GM10266 (cell line): ENCODE results near the gene HNRNPA2B1.
"Not testable (repeated sequence)": the region's sequence is repeated elsewhere in the genome, so short reads cannot be mapped to it uniquely, and the experiment has no call there.

Experiments used
- DNase-seq: peaks from one replicate; pipeline ENCODE4 v3.0.0; 2012; ENCODE audit errors: extremely low spot score
- CTCF ChIP-seq: IDR thresholded peaks from 2 replicates; pipeline ENCODE4 v1.5.1; 2012; ENCODE audit warnings: mild to moderate bottlenecking, low read depth; ENCODE audit not compliant: control insufficient read depth, insufficient read depth; ENCODE audit errors: missing control alignments

HNRNPA2B1 gene

GRCh38 chr7:26165950-26166683, 34.4 kb downstream of the HNRNPA2B1 start:
- no peak for TF ChIP-seq CTCF
- DNase-seq: no peak

- DNase-seq: not testable (repeated sequence)
These were observed 36.7 kb downstream of the HNRNPA2B1 start for GRCh38 chr7:26163804-26164203.

- DNase-seq: no peak
- no peak for TF ChIP-seq CTCF
These were observed 38.1 kb downstream of the HNRNPA2B1 start for GRCh38 chr7:26162431-26162830.

- DNase-seq: no peak
- no peak for TF ChIP-seq CTCF
These were observed 39.6 kb downstream of the HNRNPA2B1 start for GRCh38 chr7:26160896-26161295.

GRCh38 chr7:26159243-26159642, 41.3 kb downstream of the HNRNPA2B1 start:
- TF ChIP-seq CTCF: no peak
- no peak for DNase-seq

GRCh38 chr7:26157520-26158105, 42.9 kb downstream of the HNRNPA2B1 start:
- DNase-seq: no peak
- TF ChIP-seq CTCF: no peak

- DNase-seq: peak; percentile 56
These were observed 43.8 kb downstream of the HNRNPA2B1 start for GRCh38 chr7:26156451-26157420.

More at GRCh38 chr7:26156451-26157420, 43.8 kb downstream of the HNRNPA2B1 start:
- no peak for TF ChIP-seq CTCF
